ENCODE measurements around the gene NRM. TPM values are rescaled to one million over a fixed set of nuclear protein-coding genes. Genes with fewer than 3 reads are reported as not detected.

NRM gene
- total and polyA plus RNA-seq, 2 of the 13 experiments (the other 11 are each of a cell fraction or from before 2014, with no cell fraction given) = 12.5 to 16.0 TPM

DNA sequence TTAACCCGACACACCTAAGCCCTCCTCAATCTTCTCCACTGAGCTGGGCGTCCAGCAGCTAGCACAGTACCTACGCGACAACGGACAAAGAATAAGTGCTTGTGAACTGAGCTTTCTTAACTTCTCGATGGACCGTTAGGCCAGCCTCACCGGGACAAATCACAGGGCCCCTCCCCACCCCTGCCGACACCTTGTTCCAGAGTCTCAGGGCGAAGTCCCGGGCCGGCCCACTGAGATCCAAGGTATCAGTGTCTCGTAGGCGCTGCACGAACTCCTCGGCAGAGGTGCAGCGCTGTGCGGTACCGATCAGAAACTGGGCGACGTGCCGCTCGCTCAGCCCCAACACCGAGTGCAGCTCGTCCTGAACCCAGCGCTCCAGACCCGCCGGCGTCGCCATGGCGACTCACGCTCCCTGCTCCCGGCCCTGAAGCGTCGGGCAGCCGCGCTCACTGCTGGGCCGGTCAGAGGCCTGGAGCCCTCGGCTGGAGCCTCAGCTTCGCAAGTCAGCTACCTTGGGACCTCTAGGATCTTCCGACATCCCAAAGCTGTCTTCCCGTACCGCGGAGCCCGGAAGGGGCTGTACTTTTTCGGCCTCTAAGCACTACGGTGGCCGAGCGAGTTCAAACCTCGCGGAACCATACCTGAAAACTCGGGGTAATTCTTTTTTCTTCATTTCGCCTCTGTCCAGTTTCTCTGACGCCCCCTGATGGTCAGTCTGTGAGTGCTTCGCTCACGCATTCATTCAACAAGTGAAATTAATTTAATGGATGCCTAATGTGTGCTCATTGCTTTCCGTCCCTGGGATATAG is 18.1 kb downstream of the NRM start, which contains the start of gene DHX16 (continued):
- TF ChIP-seq ZNF740 (CRISPR knock-in tag; IDR thresholded peaks at IDR 0.05) (no peak), ZNF550 (CRISPR knock-in tag; IDR thresholded peaks at IDR 0.05; ENCODE audit: borderline replicate concordance) (0 out of 2 replicates have a peak, but pooled peaks have one; percentile 57), MAFK (conservative IDR thresholded peaks at IDR 0.05 in 1 of 2, IDR thresholded peaks at IDR 0.05 in 1 of 2; ENCODE audit: low read length in 2 of 2) (no peak; a peak in 1 of 4 replicates), SRSF9 (IDR thresholded peaks at IDR 0.05; ENCODE audit: borderline replicate concordance, insufficient read depth, low read depth, low read length, poor library complexity, severe bottlenecking) (no peak), ZNF446 (CRISPR knock-in tag; IDR thresholded peaks at IDR 0.05) (no peak), TBL1XR1 (IDR thresholded peaks at IDR 0.05; ENCODE audit: borderline replicate concordance, low read length, partially characterized antibody) (peak; percentile 64), ZNF773 (CRISPR knock-in tag; IDR thresholded peaks at IDR 0.05; ENCODE audit: borderline replicate concordance) (peak; percentile 26; the same call in 1 of the 2 replicates), BHLHE40 (IDR thresholded peaks at IDR 0.05; ENCODE audit: low read length) (peak; percentile 42; the same call in 1 of the 2 replicates), GZF1 (CRISPR knock-in tag; IDR thresholded peaks at IDR 0.05) (no peak), ZNF839 (CRISPR knock-in tag; IDR thresholded peaks at IDR 0.05; ENCODE audit: borderline replicate concordance) (peak; percentile 97), ZFP82 (CRISPR knock-in tag; IDR thresholded peaks at IDR 0.05; ENCODE audit: borderline replicate concordance) (peak; percentile 96; the same call in 1 of the 2 replicates), RAD21 (CRISPR knock-in tag; IDR thresholded peaks at IDR 0.05) (peak; percentile 71), HMGXB4 (CRISPR knock-in tag; IDR thresholded peaks at IDR 0.05; ENCODE audit: borderline replicate concordance in 1 of 2, low read depth in 1 of 2) (peak; percentile 95 to 97), HOXD1 (CRISPR knock-in tag; IDR thresholded peaks at IDR 0.05) (0 out of 2 replicates have a peak, but pooled peaks have one; percentile 60), ZNF784 (CRISPR knock-in tag; IDR thresholded peaks at IDR 0.05; ENCODE audit: borderline replicate concordance) (no peak; the same call in 1 of the 2 replicates), ATF2 (CRISPR knock-in tag; IDR thresholded peaks at IDR 0.05) (peak; percentile 70; the same call in 1 of the 2 replicates), ATAD3A (CRISPR knock-in tag; IDR thresholded peaks at IDR 0.05) (no peak), FOXP1 (IDR thresholded peaks at IDR 0.05) (no peak), FOXP1 (CRISPR knock-in tag; IDR thresholded peaks at IDR 0.05) (peak; percentile 31), CEBPG (CRISPR knock-in tag; IDR thresholded peaks at IDR 0.05) (0 out of 2 replicates have a peak, but pooled peaks have one; percentile 26)
- TF ChIP-seq, protein P1, sequence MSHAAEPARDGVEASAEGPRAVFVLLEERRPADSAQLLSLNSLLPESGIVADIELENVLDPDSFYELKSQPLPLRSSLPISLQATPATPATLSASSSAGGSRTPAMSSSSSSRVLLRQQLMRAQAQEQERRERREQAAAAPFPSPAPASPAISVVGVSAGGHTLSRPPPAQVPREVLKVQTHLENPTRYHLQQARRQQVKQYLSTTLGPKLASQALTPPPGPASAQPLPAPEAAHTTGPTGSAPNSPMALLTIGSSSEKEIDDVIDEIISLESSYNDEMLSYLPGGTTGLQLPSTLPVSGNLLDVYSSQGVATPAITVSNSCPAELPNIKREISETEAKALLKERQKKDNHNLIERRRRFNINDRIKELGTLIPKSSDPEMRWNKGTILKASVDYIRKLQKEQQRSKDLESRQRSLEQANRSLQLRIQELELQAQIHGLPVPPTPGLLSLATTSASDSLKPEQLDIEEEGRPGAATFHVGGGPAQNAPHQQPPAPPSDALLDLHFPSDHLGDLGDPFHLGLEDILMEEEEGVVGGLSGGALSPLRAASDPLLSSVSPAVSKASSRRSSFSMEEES (CRISPR knock-in tag; IDR thresholded peaks at IDR 0.05) = peak; percentile 11
- TF ChIP-seq, protein P2, sequence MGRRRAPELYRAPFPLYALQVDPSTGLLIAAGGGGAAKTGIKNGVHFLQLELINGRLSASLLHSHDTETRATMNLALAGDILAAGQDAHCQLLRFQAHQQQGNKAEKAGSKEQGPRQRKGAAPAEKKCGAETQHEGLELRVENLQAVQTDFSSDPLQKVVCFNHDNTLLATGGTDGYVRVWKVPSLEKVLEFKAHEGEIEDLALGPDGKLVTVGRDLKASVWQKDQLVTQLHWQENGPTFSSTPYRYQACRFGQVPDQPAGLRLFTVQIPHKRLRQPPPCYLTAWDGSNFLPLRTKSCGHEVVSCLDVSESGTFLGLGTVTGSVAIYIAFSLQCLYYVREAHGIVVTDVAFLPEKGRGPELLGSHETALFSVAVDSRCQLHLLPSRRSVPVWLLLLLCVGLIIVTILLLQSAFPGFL (CRISPR knock-in tag; IDR thresholded peaks at IDR 0.05) = no peak

All from HepG2 (cell line).